HG03064 (cell line): ENCODE results near the gene VCP.

Experiments
- ATAC-seq: cut with Tn5 transposase; IDR thresholded peaks from one replicate; pipeline ENCODE4 v1.9.1; 2021; ENCODE audit warnings: low read depth; ENCODE audit not compliant: unreplicated experiment

VCP gene

GRCh38 chr9:35069020-35069419, 3.4 kb downstream of the VCP start:
- no peak for ATAC-seq

GRCh38 chr9:35067056-35067455, 5.4 kb downstream of the VCP start:
- ATAC-seq, result no peak

- no peak for ATAC-seq
Measured at GRCh38 chr9:35060548-35061207, 11.7 kb downstream of the VCP start.

- ATAC-seq, result no peak
Measured at GRCh38 chr9:35059438-35059837, 13.0 kb downstream of the VCP start.

GRCh38 chr9:35057271-35057620, 15.2 kb downstream of the VCP start:
- no peak for ATAC-seq

- ATAC-seq, result no peak
Measured at GRCh38 chr9:35056571-35057270, 15.7 kb downstream of the VCP start.

- no peak for ATAC-seq
Measured at GRCh38 chr9:35054871-35055644, 17.4 kb downstream of the VCP start.

GRCh38 chr9:35054185-35054835, 18.1 kb downstream of the VCP start:
- ATAC-seq, result no peak

- no peak for ATAC-seq
Measured at GRCh38 chr9:35051069-35051967, 21.1 kb downstream of the VCP start.

GRCh38 chr9:35048511-35048910, 23.9 kb downstream of the VCP start:
- ATAC-seq, result no peak

- ATAC-seq, result no peak
Measured at GRCh38 chr9:35044071-35044470, 28.4 kb downstream of the VCP start.

GRCh38 chr9:35042891-35043545, 29.4 kb downstream of the VCP start:
- no peak for ATAC-seq

- no peak for ATAC-seq
Measured at GRCh38 chr9:35042081-35042604, 30.3 kb downstream of the VCP start.

- no peak for ATAC-seq
Measured at GRCh38 chr9:35035851-35036701, 36.3 kb downstream of the VCP start.

GRCh38 chr9:35033101-35033500, 39.3 kb downstream of the VCP start:
- ATAC-seq, result no peak

GRCh38 chr9:35029852-35030251, 42.6 kb downstream of the VCP start:
- no peak for ATAC-seq

GRCh38 chr9:35029241-35029640, 43.2 kb downstream of the VCP start:
- ATAC-seq, result no peak

- ATAC-seq, result no peak
Measured at GRCh38 chr9:35028341-35028740, 44.1 kb downstream of the VCP start.

- ATAC-seq, result no peak
Measured at GRCh38 chr9:35027860-35028259, 44.6 kb downstream of the VCP start.
